Stimulated activated CD4-positive, alpha-beta T cell treated with anti-CD3 and anti-CD28 coated beads, Interleukin-4, amount 100 ng/mL, for 48 hours (primary cell): ENCODE results near the gene CEP43.

Source experiments
- DNase-seq, 2 donors: peaks; one replicate each; pipeline ENCODE4 v3.0.0-alpha.2; 2020; ENCODE audit warnings: low read depth in 2 of 2

Gene CEP43

DNA sequence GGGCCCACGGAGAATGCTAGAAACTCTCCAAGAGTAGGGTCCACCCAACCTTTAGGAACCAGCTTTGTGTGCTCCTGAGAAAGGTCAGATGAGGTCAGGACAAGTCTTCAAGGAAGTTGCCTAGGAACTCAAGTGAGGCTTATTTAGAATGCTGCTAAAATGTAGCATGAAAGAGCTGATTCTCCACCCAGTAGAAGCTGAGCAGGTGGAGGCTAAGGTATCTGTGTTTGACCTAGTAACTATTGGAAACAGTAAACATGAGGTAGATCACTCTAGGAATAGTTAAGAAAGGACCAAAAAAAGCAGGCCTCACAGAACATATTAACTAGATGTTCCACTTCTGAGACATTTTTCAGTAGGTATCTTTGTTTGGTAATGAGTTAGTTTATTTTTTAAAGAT, 13.9 kb downstream of the CEP43 start:
- no peak for DNase-seq

DNA sequence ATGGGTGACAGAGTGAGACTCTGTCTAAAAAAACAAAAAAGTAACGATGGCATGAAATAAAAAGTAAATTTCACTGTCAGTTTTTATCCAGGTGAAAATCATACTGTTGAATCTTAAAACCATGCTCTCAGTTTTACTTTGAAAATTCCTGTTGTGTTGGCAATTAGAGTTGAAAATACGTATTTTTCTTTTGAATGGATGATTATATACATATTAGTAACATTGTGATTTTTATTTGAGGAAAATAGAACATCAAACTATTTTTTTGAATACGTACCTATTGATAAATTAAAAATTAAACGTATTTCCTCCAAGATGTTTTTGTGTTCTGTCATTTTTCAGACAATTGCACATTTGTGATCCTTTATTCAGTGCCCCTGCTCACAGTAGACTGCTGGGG, 14.7 kb downstream of the CEP43 start:
- DNase-seq, result no peak

DNA sequence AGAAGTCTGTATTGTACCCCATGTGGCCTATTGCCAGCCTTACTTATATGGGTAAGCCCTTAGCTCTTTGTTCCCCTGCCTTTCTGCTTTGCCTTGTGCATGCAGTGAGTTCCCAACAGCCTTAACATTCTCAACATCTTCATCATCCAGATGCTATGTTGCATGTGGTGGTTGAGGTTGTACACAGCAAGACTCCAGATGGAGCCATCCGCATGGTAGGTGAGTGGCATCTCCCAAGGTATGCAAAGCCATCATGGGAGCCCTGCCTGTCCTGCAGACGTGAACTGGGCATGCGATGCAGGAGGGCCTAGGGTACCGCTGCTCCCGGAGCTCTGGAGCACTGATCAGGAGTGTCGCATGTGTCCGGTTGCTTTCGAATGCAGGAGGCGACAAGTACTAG, 16.1 kb downstream of the CEP43 start:
- DNase-seq, result no peak

DNA sequence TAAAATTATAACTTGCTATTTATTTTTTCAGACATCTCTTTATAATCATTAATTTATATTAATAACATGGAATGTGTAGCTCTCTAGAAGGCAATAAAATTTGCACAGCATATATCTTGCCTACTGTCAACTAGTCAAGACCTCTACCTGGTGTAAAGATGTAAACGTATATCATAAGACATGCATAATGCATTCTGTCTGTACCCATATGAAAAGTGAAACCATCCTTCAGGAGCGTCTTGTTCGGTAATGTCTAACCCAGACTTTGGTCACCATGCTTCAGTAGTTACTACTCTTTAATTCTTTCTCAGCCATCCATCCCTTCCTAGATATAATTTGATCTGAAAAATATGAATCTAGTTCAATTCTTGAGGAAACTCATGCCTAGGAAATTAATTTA, 21.0 kb downstream of the CEP43 start:
- DNase-seq, result no peak

DNA sequence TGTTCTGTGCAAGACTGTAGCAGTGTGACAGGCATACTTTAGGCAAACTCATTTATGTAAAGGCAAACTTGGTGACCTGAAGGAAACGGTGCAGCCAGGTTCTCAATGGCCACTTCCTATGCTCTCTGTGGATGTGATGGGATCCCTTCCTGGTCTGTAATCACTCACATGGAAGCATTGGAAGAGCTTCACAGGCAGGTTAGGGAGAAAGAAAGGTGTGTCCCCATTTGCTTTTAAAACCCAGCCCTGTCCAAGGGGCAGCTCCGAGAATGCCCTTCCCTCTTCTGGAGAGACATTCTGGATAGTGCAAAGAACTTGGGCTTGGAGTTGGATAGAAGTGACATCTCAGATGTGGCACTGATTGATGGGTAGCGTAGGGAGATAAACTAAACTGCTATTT, 28.1 kb downstream of the CEP43 start:
- DNase-seq, result no peak

DNA sequence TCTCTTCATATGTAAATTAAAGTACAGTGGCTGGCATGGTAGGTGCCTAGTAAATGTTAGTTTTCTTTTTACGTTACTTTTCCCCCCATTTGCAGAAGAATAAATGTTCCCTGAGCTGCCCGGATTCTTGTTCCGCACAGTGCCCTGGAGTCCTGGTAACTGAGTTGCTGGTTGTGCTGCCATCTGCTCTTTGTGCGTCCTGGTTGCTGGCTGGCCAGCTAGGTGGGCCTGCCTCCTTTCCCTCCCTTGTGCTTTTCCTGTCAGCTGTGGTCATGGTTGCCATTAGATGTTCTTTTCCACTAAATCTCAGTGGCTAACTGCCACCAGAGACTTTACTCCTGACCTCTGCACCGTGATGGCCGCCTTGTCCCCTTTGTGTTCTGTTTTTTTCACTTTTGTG, 28.6 kb downstream of the CEP43 start:
- DNase-seq, result no peak

DNA sequence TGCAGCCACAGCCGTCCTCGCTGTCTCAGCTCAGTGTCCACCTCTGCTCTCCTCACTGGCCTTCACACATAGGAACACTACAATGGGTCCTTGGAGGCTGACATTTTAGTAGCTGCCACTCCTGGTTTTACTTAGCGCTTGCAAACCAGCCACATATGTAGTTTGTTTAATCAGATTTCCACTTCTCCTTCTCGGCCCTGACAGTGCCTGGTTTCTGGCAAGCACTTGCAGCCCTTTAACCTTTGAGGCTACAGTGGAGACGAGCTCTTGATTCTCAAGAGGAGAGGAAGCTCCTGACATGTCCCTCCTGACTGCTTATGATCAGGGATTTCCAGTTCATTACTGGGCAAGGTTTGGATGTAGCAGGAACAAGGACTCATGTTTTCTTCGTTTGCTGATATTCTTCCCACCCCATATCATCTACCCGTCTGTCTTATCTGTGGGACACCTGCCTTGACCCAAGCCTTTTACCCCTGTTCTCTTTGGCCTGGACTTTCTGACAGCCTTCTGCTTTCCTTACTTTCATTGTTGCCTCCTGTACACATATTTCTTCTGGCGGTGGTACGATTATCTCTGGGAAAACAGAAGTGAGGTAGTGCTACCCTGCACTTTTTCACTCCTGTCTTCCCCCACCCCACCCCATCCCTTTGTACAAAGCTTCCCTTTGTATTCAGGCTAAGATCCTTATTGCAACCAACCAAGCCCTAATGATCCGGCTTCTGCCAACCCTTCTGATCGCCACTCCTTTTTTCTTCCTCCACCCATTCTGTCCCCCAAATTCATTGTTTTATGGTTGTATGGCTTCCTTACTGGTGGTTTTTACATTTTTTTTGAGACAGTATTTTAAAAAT, 31.2 kb downstream of the CEP43 start:
- no peak for DNase-seq

DNA sequence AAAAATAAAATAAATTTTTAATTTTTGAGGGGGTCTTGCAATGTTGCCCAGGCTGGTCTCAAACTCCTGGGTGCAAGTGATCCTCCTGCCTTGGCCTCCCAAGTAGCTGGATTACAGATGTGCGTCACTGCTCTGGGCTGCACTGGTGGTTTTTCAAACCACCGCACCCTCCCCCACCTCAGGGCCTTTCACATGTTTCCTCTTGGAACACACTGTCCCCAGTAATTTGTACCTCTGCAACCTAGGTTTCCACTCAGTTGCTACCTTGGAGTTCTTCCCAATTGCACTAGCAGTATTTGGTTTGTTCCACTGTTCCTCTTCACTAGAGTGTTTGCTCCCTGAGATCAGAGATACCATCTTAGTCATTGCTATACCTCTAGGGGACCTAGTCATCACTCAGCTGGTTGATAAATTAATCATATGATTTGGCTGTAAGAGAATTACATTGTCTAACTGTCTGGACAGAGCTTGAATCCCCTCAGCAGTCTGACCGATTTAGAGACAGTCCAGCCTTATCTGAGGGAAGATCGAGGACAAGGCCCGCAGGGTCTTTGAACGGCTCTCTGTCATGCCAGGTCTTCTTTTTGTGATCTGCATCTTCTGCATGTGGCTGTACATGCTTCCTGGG, 32.0 kb downstream of the CEP43 start:
- DNase-seq, result no peak

DNA sequence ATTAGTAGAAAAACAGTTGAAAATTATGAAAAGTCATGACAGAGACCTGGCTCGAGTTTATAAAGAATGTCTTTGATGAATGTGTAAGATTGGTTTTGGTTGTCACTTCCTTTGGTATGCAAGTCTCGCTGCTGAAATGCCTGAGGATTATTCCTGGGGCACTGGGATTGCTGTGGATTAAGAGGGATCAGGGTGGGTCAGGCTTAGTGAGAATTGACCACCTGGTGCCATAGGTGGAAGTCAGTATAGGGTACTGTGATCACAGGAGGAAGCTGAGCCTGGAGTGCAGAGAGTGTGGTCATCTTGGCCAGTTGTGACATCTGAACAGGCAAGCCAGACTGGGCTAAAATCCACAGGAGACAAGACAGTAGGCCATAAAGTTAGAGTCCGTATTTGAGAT, 34.9 kb downstream of the CEP43 start:
- no peak for DNase-seq

DNA sequence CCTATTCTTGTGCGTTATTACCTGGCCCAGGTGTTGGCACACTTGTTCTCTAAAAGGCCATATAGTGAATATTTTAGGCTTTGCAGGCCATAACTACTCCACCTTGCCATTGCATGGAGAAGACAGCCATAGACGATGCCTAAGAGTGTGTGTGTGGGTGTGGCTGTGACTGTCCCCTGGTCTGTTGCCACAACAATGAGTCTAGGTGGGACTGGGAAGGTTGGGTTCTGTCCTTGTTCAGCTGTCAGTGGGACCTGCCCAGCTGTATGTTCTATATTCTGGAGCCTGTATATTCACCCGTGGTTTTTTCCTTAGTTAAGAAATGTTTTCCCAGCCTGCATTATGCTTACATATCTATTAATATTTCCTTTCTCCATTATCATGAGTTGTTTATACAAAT, 38.6 kb downstream of the CEP43 start:
- DNase-seq, result no peak

DNA sequence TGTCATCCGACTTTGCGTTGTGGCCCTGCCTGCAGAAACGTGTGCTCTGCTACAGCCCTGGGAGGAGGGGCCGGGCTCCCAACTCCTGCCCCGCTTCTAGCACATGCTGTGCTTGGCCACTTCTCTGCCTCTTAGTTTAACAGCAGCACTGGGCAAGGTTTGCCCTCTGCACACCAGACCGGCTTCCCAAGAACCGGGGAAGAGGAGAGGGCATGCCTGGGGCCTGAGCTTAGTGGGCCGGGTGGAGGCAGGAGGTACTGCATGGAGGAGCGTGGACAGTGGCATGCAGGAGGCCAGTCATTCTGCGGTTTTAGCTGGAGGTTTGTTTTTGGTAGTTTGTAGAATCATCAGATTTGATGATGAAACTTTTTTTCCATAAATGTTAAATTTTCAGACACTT, 45.5 kb downstream of the CEP43 start:
- DNase-seq, result no peak

DNA sequence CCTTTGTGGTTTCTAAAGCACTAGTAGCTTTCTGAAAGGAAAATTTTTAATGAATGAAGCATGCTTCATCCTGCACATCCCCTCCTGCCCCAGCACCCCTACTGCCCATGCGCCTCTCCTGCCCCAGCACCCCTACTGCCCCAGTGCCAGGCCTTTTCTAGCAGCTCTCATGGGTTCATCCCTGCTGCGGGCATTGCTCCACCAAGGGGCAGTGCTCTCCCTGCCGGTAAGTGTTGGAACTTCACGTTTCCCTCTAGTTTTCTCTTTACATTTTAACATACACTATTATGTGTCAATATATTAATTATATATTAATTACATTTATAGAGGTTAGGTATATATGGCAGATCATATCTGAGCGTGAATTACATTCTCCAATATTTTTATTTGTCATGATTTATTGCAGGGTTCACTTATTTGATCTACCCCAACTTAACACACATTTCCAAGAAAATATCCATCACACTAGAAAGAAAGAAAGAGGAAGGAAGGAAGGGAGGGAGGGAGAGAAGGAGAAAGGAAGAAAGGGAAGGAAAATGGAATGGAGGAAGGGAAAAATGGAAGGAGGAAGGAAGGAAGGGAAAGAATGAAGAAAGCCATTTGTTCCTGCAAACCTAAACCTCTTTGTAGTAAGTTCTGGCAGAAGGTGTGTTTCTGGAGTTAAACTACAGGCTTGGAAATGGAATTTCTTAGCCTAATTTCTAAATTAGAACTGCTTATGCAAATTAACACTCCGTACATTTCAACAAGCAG, 46.8 kb downstream of the CEP43 start:
- DNase-seq, result no peak

DNA sequence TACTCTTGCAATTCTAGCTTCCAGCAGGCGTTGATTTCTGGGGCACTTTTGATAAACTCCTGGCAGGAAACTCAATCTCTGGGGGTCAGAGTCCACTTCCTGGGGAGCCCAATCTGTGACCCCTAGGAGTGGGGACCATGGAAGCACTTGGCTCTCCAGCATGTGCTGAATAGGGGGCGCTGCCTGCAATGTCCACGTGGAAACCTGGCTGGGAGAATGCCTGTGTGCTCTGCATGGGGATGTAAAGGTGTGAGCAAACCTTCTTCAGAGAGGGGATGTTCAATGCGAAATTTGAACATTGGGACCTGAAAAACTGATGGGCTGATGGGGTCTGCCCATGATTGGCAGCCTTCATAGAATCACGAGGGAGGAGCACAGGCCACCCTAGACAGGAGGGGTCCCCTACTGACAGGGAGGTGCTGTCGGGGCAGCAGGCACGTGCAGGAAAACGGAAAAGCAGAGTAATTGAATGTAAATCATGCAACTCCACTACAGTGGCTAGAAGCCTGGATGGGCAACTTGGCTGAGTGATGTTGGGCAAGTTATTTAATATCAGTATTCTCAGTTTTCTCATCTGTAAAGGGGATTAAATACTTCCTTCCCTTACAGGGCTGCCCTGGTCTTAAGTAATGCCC, 47.8 kb downstream of the CEP43 start:
- DNase-seq, result no peak

DNA sequence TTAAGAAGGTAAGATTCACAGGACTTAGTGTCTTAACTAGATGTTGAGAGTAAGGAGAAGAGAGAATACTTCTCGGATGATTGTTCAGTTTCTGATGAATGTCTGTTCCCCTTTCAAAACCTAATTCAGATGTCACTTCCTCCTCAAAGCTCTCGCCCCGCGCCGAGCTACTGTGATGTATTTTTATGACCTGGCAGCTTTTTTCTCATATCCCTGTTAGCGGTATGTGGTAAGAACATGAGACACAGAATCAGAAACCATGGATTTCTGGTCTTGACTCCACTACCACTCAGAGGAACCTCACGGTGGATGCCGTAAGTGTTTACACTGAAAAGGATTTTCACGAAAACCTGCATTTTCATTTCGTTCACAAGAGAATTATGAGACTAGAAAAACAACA, 48.4 kb downstream of the CEP43 start:
- peak; percentile 40 to 53 for DNase-seq
